Activated naive CD4-positive, alpha-beta T cell treated with Interleukin-2 at 50 U/mL for 16 hours (primary cell): ENCODE data around the gene FAM47E.

Experiments
- DNase-seq: peaks from one replicate; pipeline ENCODE4 v3.0.0-alpha.2; 2020

Gene FAM47E

DNA sequence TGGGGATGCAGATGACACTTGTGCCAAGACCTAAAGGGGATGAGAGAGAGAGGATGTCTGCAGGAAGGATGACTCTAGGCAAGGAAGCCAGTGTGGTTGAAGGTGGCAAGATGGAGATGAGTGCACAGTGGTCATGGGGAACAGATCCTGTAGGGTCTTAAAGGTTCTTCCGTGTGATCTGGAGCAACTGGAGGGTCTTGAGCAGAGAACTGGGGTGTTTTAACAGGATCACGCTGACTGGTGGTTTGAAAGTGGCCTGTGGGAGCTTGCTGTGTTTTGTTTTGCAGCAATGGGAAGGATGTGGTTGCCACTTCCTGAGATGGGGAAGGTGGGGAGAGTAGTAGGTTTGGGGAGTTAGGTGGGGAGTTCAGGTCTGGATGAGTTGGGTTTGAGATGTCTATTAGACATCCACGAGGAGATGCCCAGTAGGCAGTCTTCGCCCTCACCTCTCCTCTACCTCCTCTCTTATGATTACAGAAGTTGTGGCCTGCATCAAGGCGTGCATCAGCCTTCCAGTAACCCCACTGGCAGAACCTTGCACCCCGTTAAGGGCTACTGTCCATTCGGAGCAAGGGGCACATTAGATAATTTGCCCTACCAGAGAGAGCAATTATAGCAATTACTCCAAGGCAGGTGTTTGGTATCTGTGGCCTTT lies 53.6 kb downstream of the FAM47E start:
- DNase-seq = no peak

- DNase-seq = peak; percentile 37
These were observed 54.7 kb downstream of the FAM47E start, which contains the start of gene STBD1 for GRCh38 chr4:76305971-76306881. TSS of gene STBD1 (plus strand) at chr4:76306733. CDS start at chr4:76306770, 37 bp downstream.

GRCh38 chr4:76306882-76307659 lies 55.5 kb downstream of the FAM47E start:
- DNase-seq = peak; percentile 30

- no peak for DNase-seq
These were observed 56.1 kb downstream of the FAM47E start for GRCh38 chr4:76307660-76308014.

GRCh38 chr4:76308548-76308947 lies 57.0 kb downstream of the FAM47E start:
- DNase-seq = no peak

DNA sequence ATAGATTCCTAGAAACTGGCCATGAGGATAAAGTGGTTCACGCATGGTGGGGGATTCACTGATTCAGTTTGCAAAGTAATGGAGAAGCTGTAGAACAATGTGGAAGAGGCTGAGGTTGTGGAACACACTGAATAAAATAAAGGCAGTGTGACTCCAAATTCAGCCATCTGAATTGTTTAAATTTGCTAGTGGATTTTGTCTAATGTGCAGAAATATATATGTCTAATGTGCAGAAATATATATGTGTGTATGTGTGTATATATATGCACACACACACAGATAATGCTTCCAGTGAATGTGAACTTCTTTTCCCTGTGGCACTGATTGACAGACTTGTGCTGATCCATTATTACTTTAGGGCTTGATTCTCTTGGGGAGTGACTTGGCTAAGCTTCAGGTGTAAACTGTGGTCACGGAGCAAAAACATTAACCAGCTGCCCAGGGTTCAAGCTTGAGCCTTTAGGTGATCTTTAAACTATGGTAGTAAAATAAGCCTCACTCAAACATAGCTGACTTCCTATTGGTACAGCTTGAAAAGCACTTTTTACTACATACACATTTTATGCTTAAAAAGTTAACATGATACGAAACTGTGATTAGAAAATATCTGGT lies 58.5 kb downstream of the FAM47E start:
- no peak for DNase-seq

DNA sequence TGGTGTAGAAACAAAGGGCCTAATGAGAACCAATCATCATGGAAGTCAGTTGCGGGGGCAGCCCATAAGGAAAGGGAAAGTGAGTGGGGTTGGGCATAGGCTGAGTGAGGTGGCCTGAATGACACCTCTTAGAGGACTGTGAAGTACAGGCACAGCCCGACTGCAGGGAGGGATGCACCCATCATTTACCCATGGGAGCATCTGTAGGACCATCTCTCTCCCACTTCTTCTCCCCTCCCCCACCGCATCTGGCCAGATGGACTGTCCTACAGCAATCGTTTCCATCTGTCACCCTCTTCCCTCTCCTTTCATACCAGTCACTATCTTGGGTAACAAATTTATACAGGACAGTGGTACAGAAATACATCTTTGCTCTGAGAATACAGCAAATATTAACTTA lies 59.2 kb downstream of the FAM47E start:
- DNase-seq = no peak

GRCh38 chr4:76311896-76312331 lies 60.4 kb downstream of the FAM47E start:
- no peak for DNase-seq

DNA sequence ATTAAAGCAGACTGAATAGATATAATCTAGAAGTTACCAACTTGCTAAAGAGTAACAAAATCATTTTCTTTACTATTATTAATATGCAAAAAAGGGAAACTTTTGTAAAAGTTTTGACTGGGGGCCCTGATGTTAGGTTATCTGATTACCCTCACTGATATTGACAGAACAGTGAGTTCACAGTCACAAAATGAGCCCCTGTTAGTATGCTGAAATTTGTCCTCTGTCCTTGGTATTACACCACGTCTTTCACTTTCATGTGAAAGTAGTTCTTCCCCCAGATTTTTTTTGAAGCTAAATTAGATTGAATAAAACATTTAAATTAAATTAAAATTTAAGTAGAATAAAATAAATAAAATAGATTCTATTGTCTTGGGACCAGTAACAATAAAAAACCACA lies 60.9 kb downstream of the FAM47E start:
- no peak for DNase-seq

DNA sequence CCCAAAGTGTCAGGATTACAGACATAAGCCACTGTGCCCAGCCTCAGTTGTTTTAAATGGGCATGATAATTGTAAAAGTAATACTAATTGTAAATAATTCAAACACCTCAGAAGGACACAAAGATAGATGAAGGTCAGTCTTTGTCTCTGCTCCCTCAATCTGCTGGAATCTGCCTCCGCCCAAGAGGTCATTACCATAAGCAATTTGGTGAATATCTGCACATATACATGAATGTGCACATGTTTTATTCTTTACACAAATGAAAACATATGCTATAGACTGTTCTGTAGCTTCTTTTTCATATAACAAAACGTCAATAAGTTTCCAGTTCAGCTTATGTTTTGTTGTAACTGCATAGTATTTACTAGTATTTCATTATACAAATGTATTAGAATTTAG lies 62.0 kb downstream of the FAM47E start:
- DNase-seq = no peak

GRCh38 chr4:76315267-76315918 lies 63.9 kb downstream of the FAM47E start:
- no peak for DNase-seq

GRCh38 chr4:76316131-76316530 lies 64.6 kb downstream of the FAM47E start:
- DNase-seq = no peak

- no peak for DNase-seq
These were observed 70.7 kb downstream of the FAM47E start for GRCh38 chr4:76322236-76322635.

GRCh38 chr4:76325072-76325471 lies 73.6 kb downstream of the FAM47E start:
- DNase-seq = no peak

GRCh38 chr4:76326515-76326914 lies 75.0 kb downstream of the FAM47E start:
- DNase-seq = no peak
